Measurements from ENCODE around the gene NPHS1.

The NPHS1 gene

GRCh38 chr19:35786299-35787160, 65.8 kb downstream of the NPHS1 start:
- no peak for DNase-seq (ENCODE audit: low spot score)

DNA sequence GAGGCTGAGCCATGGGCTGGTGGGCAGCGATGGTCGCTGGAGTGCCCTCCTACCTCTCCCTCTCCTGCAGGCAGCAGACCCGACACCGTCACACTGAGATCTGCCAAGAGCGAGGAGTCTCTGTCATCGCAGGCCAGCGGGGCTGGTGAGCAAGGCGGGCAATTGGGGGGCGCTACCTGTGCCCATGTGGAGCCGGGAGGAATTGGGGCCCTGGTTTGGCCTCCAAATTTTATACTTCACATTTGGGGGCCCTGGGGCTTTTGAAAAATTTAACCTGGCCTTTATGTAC, 67.0 kb downstream of the NPHS1 start:
- no peak for DNase-seq (ENCODE audit: low spot score)

DNA sequence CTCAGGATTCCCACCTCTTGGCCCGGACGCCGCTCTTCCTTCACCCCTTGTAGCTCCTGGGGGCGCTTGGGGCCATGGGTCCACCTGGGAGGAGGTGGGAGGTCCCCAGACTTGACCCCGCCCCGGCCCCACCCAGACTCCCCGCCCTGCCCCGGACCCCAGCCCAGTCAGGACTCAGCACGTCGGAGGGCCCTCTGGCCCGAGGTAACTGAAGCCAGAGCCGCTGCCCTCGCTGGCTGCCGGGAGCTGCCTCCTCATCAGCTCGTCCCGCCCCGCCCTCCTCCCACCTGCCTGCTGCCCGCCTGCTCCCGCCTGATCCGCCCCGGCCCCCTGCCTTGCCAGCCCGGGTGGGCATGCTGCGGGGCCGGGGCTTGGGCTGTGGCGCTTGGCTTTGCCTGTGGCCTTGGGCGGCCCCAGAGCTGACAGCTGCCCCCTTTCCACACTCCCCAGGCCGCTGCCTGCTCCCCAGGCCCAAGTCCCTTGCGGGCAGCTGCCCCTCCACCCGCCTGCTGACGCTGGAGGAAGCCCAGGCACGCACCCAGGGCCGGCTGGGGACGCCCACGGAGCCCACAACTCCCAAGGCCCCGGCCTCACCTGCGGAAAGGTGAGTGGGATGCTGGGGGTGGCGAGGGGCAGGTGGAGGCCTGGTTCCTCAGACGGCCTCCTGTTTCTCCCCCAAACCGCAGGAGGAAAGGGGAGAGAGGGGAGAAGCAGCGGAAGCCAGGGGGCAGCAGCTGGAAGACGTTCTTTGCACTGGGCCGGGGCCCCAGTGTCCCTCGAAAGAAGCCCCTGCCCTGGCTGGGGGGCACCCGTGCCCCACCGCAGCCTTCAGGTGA, 67.6 kb downstream of the NPHS1 start:
- DNase-seq (ENCODE audit: low spot score) = no peak

GRCh38 chr19:35783469-35784434, 68.6 kb downstream of the NPHS1 start:
- DNase-seq (ENCODE audit: low spot score) = no peak

DNA sequence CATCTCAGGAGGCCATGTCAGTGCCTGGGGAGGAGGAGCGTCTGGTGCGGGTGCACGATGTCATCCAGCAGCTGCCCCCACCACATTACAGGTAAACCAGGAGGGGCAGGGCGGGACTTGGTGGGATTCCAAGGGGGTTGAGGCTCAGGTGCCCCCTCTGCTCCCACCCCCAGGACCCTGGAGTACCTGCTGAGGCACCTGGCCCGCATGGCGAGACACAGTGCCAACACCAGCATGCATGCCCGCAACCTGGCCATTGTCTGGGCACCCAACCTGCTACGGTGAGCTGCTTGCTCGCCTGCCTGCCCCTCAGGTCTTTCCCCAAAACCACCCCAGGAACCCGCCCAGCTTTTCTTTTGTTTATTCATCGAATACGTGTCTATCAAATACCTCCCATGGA, 69.7 kb downstream of the NPHS1 start:
- DNase-seq (ENCODE audit: low spot score) = no peak

DNA sequence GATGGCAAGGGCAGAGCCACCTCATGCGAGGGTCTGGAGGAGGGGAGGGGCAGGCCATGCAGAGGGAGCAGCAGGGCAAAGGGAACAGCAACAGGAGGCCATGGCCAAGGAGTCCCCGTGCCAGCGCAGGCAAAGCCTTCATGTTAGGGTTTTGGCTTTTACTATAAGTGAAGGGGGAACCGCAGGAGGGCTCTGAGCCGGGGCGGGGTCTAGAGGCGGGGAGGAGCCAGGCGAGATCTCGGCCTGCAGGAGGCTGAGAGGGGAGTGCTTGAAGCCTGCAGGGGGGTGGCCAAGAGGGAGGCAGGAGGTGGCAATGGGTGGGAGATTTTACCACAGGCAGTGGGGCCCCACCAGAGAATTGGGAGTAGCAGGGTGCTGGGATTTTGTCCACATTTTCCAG, 70.7 kb downstream of the NPHS1 start:
- no peak for DNase-seq (ENCODE audit: low spot score)

- no peak for DNase-seq (ENCODE audit: low spot score)
Measured at GRCh38 chr19:35780717-35781116, 71.6 kb downstream of the NPHS1 start.

DNA sequence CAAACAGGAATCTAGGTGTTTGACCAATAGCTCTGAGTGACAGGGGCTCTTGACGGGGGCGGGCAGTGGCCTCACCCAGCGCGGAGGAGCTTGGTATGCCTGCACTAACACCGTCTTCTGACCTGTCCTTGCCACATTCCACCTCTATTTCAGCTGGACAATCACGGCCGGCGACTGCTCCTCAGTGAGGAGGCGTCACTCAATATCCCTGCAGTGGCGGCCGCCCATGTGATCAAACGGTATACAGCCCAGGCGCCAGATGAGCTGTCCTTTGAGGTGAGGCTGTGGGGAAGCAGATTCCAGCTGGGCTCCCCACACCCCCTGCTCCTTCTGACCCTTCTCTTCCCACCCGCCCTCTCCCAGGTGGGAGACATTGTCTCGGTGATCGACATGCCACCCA, 72.2 kb downstream of the NPHS1 start:
- DNase-seq (ENCODE audit: low spot score) = no peak

DNA sequence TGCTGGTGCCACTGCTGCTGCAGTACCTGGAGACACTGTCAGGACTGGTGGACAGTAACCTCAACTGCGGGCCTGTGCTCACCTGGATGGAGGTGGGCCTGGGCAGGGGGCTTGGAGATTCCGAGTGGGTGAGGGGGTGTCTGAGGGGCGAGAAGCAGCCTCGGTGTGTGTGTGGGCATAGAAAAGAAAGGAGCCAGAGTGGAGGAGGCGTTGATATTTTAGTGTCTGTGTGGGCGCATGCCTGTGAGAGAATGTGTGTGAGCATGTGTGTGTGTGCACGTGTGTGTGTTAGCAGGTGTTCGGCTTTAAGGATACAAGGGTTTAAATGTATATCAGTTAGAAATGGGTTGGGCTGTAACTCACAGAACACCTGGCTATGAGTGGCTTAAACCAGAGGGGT, 73.3 kb downstream of the NPHS1 start:
- no peak for DNase-seq (ENCODE audit: low spot score)

- no peak for DNase-seq (ENCODE audit: low spot score)
Measured at GRCh38 chr19:35777961-35778360, 74.3 kb downstream of the NPHS1 start.

DNA sequence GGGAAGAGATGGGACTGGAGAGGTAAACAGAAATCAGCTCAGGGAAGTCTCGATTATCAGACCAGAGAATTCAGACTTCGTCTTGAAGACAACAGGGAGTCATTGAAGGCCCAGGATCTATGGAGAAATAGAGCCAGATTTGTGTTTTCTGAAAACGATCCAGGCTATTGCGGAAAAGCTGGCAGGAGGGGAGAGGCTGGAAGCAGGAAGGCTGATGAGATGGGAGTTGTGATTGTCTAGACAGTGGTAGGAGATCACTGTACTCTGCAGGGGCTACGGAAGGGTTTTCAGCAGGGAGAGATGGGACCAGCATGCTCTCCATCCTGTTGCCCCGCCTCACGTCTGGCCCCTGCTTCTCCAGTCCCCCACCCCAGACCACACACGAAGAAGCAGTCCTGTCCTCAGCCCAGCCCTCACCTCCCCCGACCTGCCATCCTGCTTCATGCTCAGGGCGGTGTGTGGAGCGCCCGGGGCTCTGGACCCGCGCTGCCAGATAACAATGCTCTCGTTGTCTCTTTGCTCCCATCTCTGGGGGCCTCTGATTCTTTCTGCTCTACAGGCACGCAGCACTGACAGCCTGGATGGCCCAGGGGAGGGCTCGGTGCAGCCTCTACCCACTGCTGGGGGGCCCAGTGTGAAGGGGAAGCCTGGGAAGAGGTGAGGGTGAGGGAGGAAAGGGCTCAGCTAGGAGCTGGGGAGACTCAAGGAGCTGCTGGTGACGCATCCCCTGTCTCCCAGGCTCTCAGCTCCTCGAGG, 75.0 kb downstream of the NPHS1 start:
- DNase-seq (ENCODE audit: low spot score) = no peak

GRCh38 chr19:35776102-35776788, 76.1 kb downstream of the NPHS1 start:
- DNase-seq (ENCODE audit: low spot score) = no peak

All from CD4-positive, alpha-beta T cell treated with Interleukin-15 for 4 hours (primary cell).